NT2/D1 (cell line): ENCODE measurements around the gene KIF1A.

Experiments
- SUZ12 ChIP-seq: IDR thresholded peaks from 2 replicates; pipeline ENCODE4 v1.6.1; 2011; ENCODE audit not compliant: insufficient read length, insufficient read depth; ENCODE audit errors: extremely low read depth
- YY1 ChIP-seq: IDR thresholded peaks from 2 replicates; pipeline ENCODE4 v1.6.1; 2011; ENCODE audit not compliant: insufficient read length, insufficient read depth
- ZNF274 ChIP-seq: IDR thresholded peaks from 2 replicates; pipeline ENCODE4 v1.6.1; 2011; ENCODE audit warnings: mild to moderate bottlenecking, low read depth, low read length

DNA sequence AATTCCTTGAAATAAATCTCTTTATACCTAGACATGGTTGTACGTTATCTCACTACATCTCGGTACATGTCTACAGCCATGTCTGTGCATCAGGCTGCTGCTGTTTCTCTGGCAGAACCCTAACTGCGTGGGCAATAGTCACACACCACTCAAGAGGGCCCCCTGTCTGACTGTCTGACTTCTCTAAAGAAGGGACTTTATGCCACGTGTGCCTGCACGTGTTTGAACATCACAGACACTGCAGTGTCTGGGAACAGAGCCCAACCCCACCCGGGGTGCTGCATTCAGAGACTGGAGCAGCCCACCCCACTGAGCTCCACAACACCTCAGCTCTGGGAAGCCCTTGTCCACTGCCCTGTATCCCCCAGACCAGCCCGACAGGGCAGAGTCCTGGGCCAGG is 55.0 kb downstream of the KIF1A start:
- no peak for TF ChIP-seq YY1
- TF ChIP-seq SUZ12: no peak
- TF ChIP-seq ZNF274: no peak
